HCT116 (cell line): ENCODE data around the gene MEI1. TPM values are rescaled to one million over a fixed set of nuclear protein-coding genes. Genes with fewer than 3 reads are reported as not detected.

Experiments
- ATAC-seq: fragments of 200-7000 bp; cut with Tn5 transposase; 2 replicates; pipeline ENCODE4 v1.9.1; 2020; ENCODE audit warnings: mild to moderate bottlenecking, moderate library complexity
- BruUV-seq: library from RNA; stranded (reverse); fragments of 400-500 nt; replicated peaks from 2 replicates; lab custom pipeline; 2021; lab: Mats Ljungman, UMichigan
- CTCF ChIA-PET: fragments of 300-600 bp; sonication (Branson Sonifier 250); formaldehyde crosslinking; loops from one replicate; lab custom pipeline; 2021; ENCODE audit warnings: antibody characterized with exemption; lab: Charles Lee
- POLR2A ChIA-PET: fragments of 300-600, 350-600 bp; sonication (Branson Sonifier 250); formaldehyde crosslinking; loops from one replicate; lab custom pipeline; 2021; ENCODE audit warnings: antibody characterized with exemption; lab: Charles Lee
- RAD21 ChIA-PET, 2 experiments: fragments of 300-600 bp; sonication (Branson Sonifier 250); formaldehyde crosslinking; loops; one replicate each; lab custom pipeline; 2023; ENCODE audit warnings: low total read pairs in 2 of 2; ENCODE audit not compliant: uncharacterized antibody in 2 of 2, unreplicated experiment in 2 of 2, low non-redundant PET in 1 of 2; lab: Charles Lee
- DNase-seq: peaks from one replicate; pipeline ENCODE4 v3.0.0-alpha.2; 2010; ENCODE audit warnings: low read depth, low spot score
- H2AFZ ChIP-seq: fragments of 200-600 bp; shearing (Covaris generic), sonication (generic); 2 replicates; pipeline ENCODE4 v1.6.1; 2017; ENCODE audit warnings: low read depth, mixed run types, mixed read lengths, antibody characterized with exemption, low read length; ENCODE audit not compliant: poor library complexity, severe bottlenecking
- H3K27ac ChIP-seq: 2 replicates; pipeline ENCODE4 v1.5.1; 2012; ENCODE audit warnings: low read depth, low read length
- H3K27me3 ChIP-seq: fragments of 200-600 bp; sonication (generic); 2 replicates; pipeline ENCODE4 v1.6.1; 2016; ENCODE audit warnings: mixed run types, low read length, mixed read lengths; ENCODE audit not compliant: insufficient read depth
- H3K36me3 ChIP-seq, 2 experiments: fragments of 200-500 bp in 1 of 2; fragments of 200-600 bp in 1 of 2; sonication (Bioruptor generic) in 1 of 2; sonication (generic) in 1 of 2; 2 replicates each; pipeline versions ENCODE4 v1.5.1 to v1.6.1; 2014 to 2016; ENCODE audit warnings: low read length in 2 of 2, inconsistent platforms in 1 of 2, mixed read lengths in 1 of 2, mixed run types in 1 of 2; ENCODE audit not compliant: insufficient read depth in 2 of 2, control insufficient read depth in 1 of 2
- H3K4me1 ChIP-seq, 2 experiments: fragments of 200-600 bp in 1 of 2; sonication (generic) in 1 of 2; 2 replicates each; pipeline versions ENCODE4 v1.5.1 to v1.6.1; 2012 to 2017; ENCODE audit warnings: low read length in 2 of 2, inconsistent platforms in 1 of 2, mild to moderate bottlenecking in 1 of 2, mixed read lengths in 1 of 2, mixed run types in 1 of 2, moderate library complexity in 1 of 2; ENCODE audit not compliant: insufficient read depth in 2 of 2, control insufficient read depth in 1 of 2
- H3K4me2 ChIP-seq: fragments of 200-600 bp; sonication (generic); 2 replicates; pipeline ENCODE4 v1.6.1; 2017; ENCODE audit warnings: mixed run types, low read length, mixed read lengths
- H3K4me3 ChIP-seq, 2 experiments: fragments of 200-600 bp in 1 of 2; sonication (generic) in 1 of 2; replicated peaks in 1 of 2; 2 replicates each; pipeline ENCODE4 v1.5.1; 2011 to 2016; ENCODE audit warnings: low read length in 2 of 2, control low read depth in 1 of 2, low read depth in 1 of 2, mild to moderate bottlenecking in 1 of 2, mixed read lengths in 1 of 2, mixed run types in 1 of 2
- H3K79me2 ChIP-seq: fragments of 200-600 bp; sonication (generic); 2 replicates; pipeline ENCODE4 v1.6.1; 2017; ENCODE audit warnings: mild to moderate bottlenecking, mixed run types, low read length, moderate library complexity, mixed read lengths; ENCODE audit not compliant: insufficient read depth
- H3K9ac ChIP-seq: fragments of 200-600 bp; sonication (generic); 2 replicates; pipeline ENCODE4 v1.6.1; 2016; ENCODE audit warnings: low read length, mixed read lengths
- H3K9me2 ChIP-seq: fragments of 200-600 bp; sonication (generic), shearing (Covaris generic); 2 replicates; pipeline ENCODE4 v1.6.1; 2017; ENCODE audit warnings: mixed run types, mild to moderate bottlenecking, moderate library complexity; ENCODE audit not compliant: insufficient read depth
- H3K9me3 ChIP-seq, 2 experiments: fragments of 200-500 bp in 1 of 2; fragments of 200-600 bp in 1 of 2; sonication (Bioruptor generic) in 1 of 2; sonication (generic) in 1 of 2; 2 replicates each; pipeline ENCODE4 v1.6.1; 2014 to 2017; ENCODE audit warnings: low read length in 2 of 2, mixed read lengths in 2 of 2, inconsistent platforms in 1 of 2, low read depth in 1 of 2, mild to moderate bottlenecking in 1 of 2, mixed run types in 1 of 2, moderate library complexity in 1 of 2; ENCODE audit not compliant: control insufficient read depth in 1 of 2, insufficient read depth in 1 of 2
- H4K20me1 ChIP-seq: fragments of 200-600 bp; sonication (generic), shearing (Covaris generic); 2 replicates; pipeline ENCODE4 v1.6.1; 2017; ENCODE audit warnings: mixed run types, mild to moderate bottlenecking, moderate library complexity; ENCODE audit not compliant: insufficient read depth
- EZH2 ChIP-seq: fragments of 200-600 bp; sonication (generic); IDR thresholded peaks from 2 replicates; pipeline ENCODE4 v1.6.1; 2017; ENCODE audit warnings: antibody characterized with exemption, mixed run types
- EZH2phosphoT487 ChIP-seq: fragments of 200-600 bp; IDR thresholded peaks from 2 replicates; pipeline ENCODE4 v1.6.1; 2018; ENCODE audit warnings: antibody characterized with exemption, borderline replicate concordance
- FOSL1 ChIP-seq: IDR thresholded peaks from 2 replicates; pipeline ENCODE4 v1.6.1; 2012; ENCODE audit warnings: low read depth
- POLR2A ChIP-seq: IDR thresholded peaks from 2 replicates; pipeline ENCODE4 v1.7.0; 2011; ENCODE audit warnings: borderline replicate concordance; ENCODE audit not compliant: insufficient read depth, insufficient read length; ENCODE audit errors: extremely low read depth
- TCF7L2 ChIP-seq: IDR thresholded peaks from 2 replicates; pipeline ENCODE4 v1.7.0; 2011; ENCODE audit warnings: borderline replicate concordance, inconsistent platforms; ENCODE audit not compliant: insufficient read depth, insufficient read length; ENCODE audit errors: extremely low read depth
- ZFX ChIP-seq: fragments of 450-650 bp; IDR thresholded peaks from 2 replicates; pipeline ENCODE4 v1.6.1; 2017
- intact Hi-C: fragments of 100-400 bp; cut with micrococcal nuclease; formaldehyde crosslinking; loops from 2 replicates; pipeline ENCODE4 v1.10.0; 2022
- total RNA-seq: library from RNA; stranded (reverse); gene quantifications from one replicate; pipeline ENCODE4 v1.2.1, GENCODE V29; 2021; ENCODE audit not compliant: unreplicated experiment
- TF ChIP-seq, protein P1 (sequence below): IDR thresholded peaks from 2 replicates; pipeline ENCODE4 v1.6.1; 2012; ENCODE audit warnings: low read depth
- TF ChIP-seq, protein P2 (sequence below): IDR thresholded peaks from 2 replicates; pipeline ENCODE4 v1.6.1; 2012
- TF ChIP-seq, protein P3 (sequence below): IDR thresholded peaks from 2 replicates; pipeline ENCODE4 v1.6.1; 2011; ENCODE audit warnings: mild to moderate bottlenecking, low read length, moderate library complexity; ENCODE audit not compliant: insufficient replicate concordance; ENCODE audit errors: extremely low read depth
- TF ChIP-seq, protein P4 (sequence below): IDR thresholded peaks from 2 replicates; pipeline ENCODE4 v1.6.1; 2012
- TF ChIP-seq, protein P5 (sequence below), 3 experiments: fragments of 200-600 bp in 1 of 3; sonication (generic) in 1 of 3; IDR thresholded peaks in 2 of 3; conservative IDR thresholded peaks in 1 of 3; 2 replicates each; pipeline ENCODE4 v1.5.1; 2012 to 2017; ENCODE audit warnings: low read depth in 2 of 3, low read length in 2 of 3, antibody characterized with exemption in 1 of 3, borderline replicate concordance in 1 of 3, control low read depth in 1 of 3, mild to moderate bottlenecking in 1 of 3, mixed read lengths in 1 of 3, mixed run types in 1 of 3, moderate library complexity in 1 of 3; ENCODE audit not compliant: insufficient read depth in 1 of 3

The MEI1 gene
- total RNA-seq, 1 experiment from 2014 or later = 0.64 TPM

DNA sequence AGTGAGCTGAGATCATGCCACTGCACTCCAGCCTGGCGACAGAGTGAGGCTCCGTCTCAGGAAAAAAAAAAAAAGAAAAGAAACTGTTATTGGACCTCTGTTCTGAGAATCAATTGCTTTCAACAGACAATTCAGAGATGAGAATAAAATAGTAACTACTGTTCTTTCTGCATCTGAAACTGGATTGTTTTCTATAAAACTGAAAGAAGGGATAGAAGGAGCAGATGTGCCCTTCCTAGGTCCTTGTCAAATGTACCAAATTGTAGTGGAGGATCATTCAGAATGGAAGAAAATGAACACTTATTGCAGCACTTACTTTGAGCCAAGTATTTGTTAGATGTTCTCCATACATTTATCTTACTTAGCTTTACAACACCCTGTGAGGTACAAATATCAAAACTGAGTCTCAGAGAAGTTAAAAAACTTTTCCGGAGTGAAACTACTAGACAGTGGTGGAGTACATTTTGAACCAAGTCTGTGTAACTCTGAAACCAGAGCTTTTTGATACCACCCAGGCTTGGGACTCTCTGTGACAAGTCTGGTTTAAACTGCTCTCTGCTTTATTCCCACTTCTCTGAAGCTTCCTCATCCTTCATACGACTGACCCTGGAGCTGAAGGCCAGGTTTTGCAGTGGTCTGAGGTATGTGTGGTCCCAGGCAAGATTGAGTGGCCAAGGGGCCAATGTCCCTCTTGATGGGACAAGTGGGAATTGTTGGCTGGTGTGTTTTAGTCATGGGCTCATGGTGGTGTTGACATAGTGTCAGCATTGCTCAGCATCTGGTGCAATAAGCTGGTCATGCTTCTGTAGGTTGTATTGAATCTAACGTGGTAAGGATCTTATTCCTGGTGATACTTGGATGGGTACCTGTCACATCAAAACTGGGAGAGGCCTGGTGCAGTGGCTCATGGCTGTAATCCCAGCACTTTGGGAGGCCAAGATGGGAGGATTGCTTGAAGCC lies 53.0 kb downstream of the MEI1 start:
- RAD21 ChIA-PET = no interaction called here
- H3K36me3 ChIP-seq = no peaks in the 10 kb centered on the region
- no TSS peak for BruUV-seq
- no peaks in the 10 kb centered on the region for H3K27me3 ChIP-seq
- DNase-seq (no peak), ATAC-seq (no peak)
- no peaks in the 10 kb centered on the region for H3K9me3 ChIP-seq
- H4K20me1 ChIP-seq = no peaks in the 10 kb centered on the region
- H3K9me2 ChIP-seq = no peaks in the 10 kb centered on the region
- TF ChIP-seq EZH2phosphoT487 (no peak), ZFX (no peak), FOSL1 (no peak), TCF7L2 (no peak), EZH2 (no peak), POLR2A (no peak)
- TF ChIP-seq, protein P1, sequence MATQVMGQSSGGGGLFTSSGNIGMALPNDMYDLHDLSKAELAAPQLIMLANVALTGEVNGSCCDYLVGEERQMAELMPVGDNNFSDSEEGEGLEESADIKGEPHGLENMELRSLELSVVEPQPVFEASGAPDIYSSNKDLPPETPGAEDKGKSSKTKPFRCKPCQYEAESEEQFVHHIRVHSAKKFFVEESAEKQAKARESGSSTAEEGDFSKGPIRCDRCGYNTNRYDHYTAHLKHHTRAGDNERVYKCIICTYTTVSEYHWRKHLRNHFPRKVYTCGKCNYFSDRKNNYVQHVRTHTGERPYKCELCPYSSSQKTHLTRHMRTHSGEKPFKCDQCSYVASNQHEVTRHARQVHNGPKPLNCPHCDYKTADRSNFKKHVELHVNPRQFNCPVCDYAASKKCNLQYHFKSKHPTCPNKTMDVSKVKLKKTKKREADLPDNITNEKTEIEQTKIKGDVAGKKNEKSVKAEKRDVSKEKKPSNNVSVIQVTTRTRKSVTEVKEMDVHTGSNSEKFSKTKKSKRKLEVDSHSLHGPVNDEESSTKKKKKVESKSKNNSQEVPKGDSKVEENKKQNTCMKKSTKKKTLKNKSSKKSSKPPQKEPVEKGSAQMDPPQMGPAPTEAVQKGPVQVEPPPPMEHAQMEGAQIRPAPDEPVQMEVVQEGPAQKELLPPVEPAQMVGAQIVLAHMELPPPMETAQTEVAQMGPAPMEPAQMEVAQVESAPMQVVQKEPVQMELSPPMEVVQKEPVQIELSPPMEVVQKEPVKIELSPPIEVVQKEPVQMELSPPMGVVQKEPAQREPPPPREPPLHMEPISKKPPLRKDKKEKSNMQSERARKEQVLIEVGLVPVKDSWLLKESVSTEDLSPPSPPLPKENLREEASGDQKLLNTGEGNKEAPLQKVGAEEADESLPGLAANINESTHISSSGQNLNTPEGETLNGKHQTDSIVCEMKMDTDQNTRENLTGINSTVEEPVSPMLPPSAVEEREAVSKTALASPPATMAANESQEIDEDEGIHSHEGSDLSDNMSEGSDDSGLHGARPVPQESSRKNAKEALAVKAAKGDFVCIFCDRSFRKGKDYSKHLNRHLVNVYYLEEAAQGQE = no peak
- TF ChIP-seq, protein P2, sequence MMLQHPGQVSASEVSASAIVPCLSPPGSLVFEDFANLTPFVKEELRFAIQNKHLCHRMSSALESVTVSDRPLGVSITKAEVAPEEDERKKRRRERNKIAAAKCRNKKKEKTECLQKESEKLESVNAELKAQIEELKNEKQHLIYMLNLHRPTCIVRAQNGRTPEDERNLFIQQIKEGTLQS = no peak
- TF ChIP-seq, protein P3, sequence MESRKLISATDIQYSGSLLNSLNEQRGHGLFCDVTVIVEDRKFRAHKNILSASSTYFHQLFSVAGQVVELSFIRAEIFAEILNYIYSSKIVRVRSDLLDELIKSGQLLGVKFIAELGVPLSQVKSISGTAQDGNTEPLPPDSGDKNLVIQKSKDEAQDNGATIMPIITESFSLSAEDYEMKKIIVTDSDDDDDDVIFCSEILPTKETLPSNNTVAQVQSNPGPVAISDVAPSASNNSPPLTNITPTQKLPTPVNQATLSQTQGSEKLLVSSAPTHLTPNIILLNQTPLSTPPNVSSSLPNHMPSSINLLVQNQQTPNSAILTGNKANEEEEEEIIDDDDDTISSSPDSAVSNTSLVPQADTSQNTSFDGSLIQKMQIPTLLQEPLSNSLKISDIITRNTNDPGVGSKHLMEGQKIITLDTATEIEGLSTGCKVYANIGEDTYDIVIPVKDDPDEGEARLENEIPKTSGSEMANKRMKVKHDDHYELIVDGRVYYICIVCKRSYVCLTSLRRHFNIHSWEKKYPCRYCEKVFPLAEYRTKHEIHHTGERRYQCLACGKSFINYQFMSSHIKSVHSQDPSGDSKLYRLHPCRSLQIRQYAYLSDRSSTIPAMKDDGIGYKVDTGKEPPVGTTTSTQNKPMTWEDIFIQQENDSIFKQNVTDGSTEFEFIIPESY = no peak
- TF ChIP-seq, protein P4, sequence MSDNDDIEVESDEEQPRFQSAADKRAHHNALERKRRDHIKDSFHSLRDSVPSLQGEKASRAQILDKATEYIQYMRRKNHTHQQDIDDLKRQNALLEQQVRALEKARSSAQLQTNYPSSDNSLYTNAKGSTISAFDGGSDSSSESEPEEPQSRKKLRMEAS = no peak
- TF ChIP-seq, protein P5, sequence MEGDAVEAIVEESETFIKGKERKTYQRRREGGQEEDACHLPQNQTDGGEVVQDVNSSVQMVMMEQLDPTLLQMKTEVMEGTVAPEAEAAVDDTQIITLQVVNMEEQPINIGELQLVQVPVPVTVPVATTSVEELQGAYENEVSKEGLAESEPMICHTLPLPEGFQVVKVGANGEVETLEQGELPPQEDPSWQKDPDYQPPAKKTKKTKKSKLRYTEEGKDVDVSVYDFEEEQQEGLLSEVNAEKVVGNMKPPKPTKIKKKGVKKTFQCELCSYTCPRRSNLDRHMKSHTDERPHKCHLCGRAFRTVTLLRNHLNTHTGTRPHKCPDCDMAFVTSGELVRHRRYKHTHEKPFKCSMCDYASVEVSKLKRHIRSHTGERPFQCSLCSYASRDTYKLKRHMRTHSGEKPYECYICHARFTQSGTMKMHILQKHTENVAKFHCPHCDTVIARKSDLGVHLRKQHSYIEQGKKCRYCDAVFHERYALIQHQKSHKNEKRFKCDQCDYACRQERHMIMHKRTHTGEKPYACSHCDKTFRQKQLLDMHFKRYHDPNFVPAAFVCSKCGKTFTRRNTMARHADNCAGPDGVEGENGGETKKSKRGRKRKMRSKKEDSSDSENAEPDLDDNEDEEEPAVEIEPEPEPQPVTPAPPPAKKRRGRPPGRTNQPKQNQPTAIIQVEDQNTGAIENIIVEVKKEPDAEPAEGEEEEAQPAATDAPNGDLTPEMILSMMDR (IDR thresholded peaks at IDR 0.05 in 2 of 3, conservative IDR thresholded peaks at IDR 0.05 in 1 of 3; ENCODE audit: borderline replicate concordance in 1 of 3, insufficient read depth in 1 of 3, low read depth in 2 of 3, low read length in 2 of 3) = no peak
- intact Hi-C loops = no loop called here
- POLR2A ChIA-PET = no interaction called here
- H3K4me3 ChIP-seq = no peak overlapping the region
- no peak overlapping the region for H3K9ac ChIP-seq
- no peak overlapping the region for H3K27ac ChIP-seq
- H3K4me1 ChIP-seq = no peaks in the 10 kb centered on the region; a peak in 1 of 4 replicates
- no peaks in the 10 kb centered on the region for H3K79me2 ChIP-seq
- CTCF ChIA-PET = no interaction called here
- no peak overlapping the region for H3K4me2 ChIP-seq
- H2AFZ ChIP-seq = no peak overlapping the region
